HEK293T (cell line): ENCODE results near the gene CPAMD8.

Source experiments
- ARNT ChIP-seq: fragments of 450-650 bp; IDR thresholded peaks from 2 replicates; pipeline ENCODE4 v1.6.1; 2017; ENCODE audit warnings: mild to moderate bottlenecking
- BHLHE40 ChIP-seq: fragments of 450-650 bp; IDR thresholded peaks from 2 replicates; pipeline ENCODE4 v1.6.1; 2016; ENCODE audit warnings: mild to moderate bottlenecking, moderate library complexity, borderline replicate concordance
- FOXA1 ChIP-seq: fragments of 450-650 bp; IDR thresholded peaks from 2 replicates; pipeline ENCODE4 v1.6.1; 2016; ENCODE audit warnings: mild to moderate bottlenecking
- FOXK2 ChIP-seq: fragments of 450-650 bp; IDR thresholded peaks from 2 replicates; pipeline ENCODE4 v1.6.1; 2016; ENCODE audit warnings: mild to moderate bottlenecking
- HDGF ChIP-seq: fragments of 450-650 bp; IDR thresholded peaks from 2 replicates; pipeline ENCODE4 v1.6.1; 2017; ENCODE audit warnings: antibody characterized with exemption, borderline replicate concordance
- NFRKB ChIP-seq: fragments of 450-650 bp; IDR thresholded peaks from 2 replicates; pipeline ENCODE4 v1.6.1; 2016; ENCODE audit warnings: mild to moderate bottlenecking, moderate library complexity
- PKNOX1 ChIP-seq: fragments of 450-650 bp; IDR thresholded peaks from 2 replicates; pipeline ENCODE4 v1.6.1; 2016
- SP1 ChIP-seq: fragments of 450-650 bp; IDR thresholded peaks from 2 replicates; pipeline ENCODE4 v1.6.1; 2017
- SUZ12 ChIP-seq: fragments of 450-650 bp; IDR thresholded peaks from 2 replicates; pipeline ENCODE4 v1.6.1; 2016; ENCODE audit warnings: mild to moderate bottlenecking
- TARDBP ChIP-seq: fragments of 450-650 bp; IDR thresholded peaks from 2 replicates; pipeline ENCODE4 v1.6.1; 2016
- ZNF384 ChIP-seq: fragments of 450-650 bp; IDR thresholded peaks from 2 replicates; pipeline ENCODE4 v1.6.1; 2016

- no peak for TF ChIP-seq ZNF384
- no peak for TF ChIP-seq HDGF
- no peak for TF ChIP-seq ARNT
- TF ChIP-seq SUZ12: no peak
- TF ChIP-seq FOXA1: no peak
- no peak for TF ChIP-seq PKNOX1
- TF ChIP-seq NFRKB: no peak
- no peak for TF ChIP-seq FOXK2
- TF ChIP-seq SP1: no peak
- TF ChIP-seq TARDBP: no peak
- no peak for TF ChIP-seq BHLHE40
Observed at GRCh38 chr19:17027535-17027975, 945 bp upstream of the CPAMD8 start.
